OCI-LY7 (cell line): ENCODE data around the gene STARD3. TPM values are rescaled to one million over a fixed set of nuclear protein-coding genes. Genes with fewer than 3 reads are reported as not detected.
A peak's percentile ranks its signal among the peaks of the same experiment; 100 is the strongest.

ENCODE experiments used
- BruUV-seq: library from RNA; stranded (reverse); fragments of 400-500 nt; replicated peaks from 2 replicates; lab custom pipeline; 2021; lab: Mats Ljungman, UMichigan
- CTCF ChIA-PET: fragments of 300-600 bp; sonication (Branson Sonifier 250); formaldehyde crosslinking; loops from one replicate; lab custom pipeline; 2022; ENCODE audit warnings: antibody characterized with exemption; ENCODE audit not compliant: unreplicated experiment; lab: Charles Lee
- POLR2A ChIA-PET: fragments of 300-600 bp; sonication (Branson Sonifier 250); formaldehyde crosslinking; loops from one replicate; lab custom pipeline; 2022; ENCODE audit warnings: antibody characterized with exemption; lab: Charles Lee
- DNase-seq: peaks from one replicate; pipeline ENCODE4 v3.0.0-alpha.2; 2015; ENCODE audit warnings: low spot score
- H2AFZ ChIP-seq: fragments of 200-600 bp; sonication (generic), shearing (Covaris generic); 2 replicates; pipeline ENCODE4 v1.6.1; 2014; ENCODE audit warnings: mild to moderate bottlenecking, antibody characterized with exemption, low read length, moderate library complexity
- H3K27ac ChIP-seq: fragments of 200-600 bp; sonication (generic); 2 replicates; pipeline ENCODE4 v1.5.1; 2014; ENCODE audit warnings: mixed run types, low read depth, mild to moderate bottlenecking, moderate library complexity, low read length, inconsistent platforms; ENCODE audit not compliant: poor library complexity, severe bottlenecking
- H3K36me3 ChIP-seq: fragments of 200-600 bp; sonication (generic); 2 replicates; pipeline ENCODE4 v1.6.1; 2014; ENCODE audit warnings: mild to moderate bottlenecking, antibody characterized with exemption, low read length, moderate library complexity, mixed read lengths; ENCODE audit not compliant: insufficient read depth
- H3K4me1 ChIP-seq: fragments of 200-600 bp; sonication (generic); 2 replicates; pipeline ENCODE4 v1.5.1; 2014; ENCODE audit warnings: mild to moderate bottlenecking, low read length; ENCODE audit not compliant: insufficient read depth, poor library complexity, severe bottlenecking
- H3K4me2 ChIP-seq: fragments of 200-600 bp; sonication (generic); 2 replicates; pipeline ENCODE4 v1.6.1; 2014; ENCODE audit warnings: mild to moderate bottlenecking, low read length
- H3K4me3 ChIP-seq: fragments of 200-600 bp; sonication (generic); 2 replicates; pipeline ENCODE4 v1.5.1; 2014; ENCODE audit warnings: mild to moderate bottlenecking, low read depth, low read length; ENCODE audit not compliant: poor library complexity, severe bottlenecking
- H3K79me2 ChIP-seq: fragments of 200-600 bp; sonication (generic); 2 replicates; pipeline ENCODE4 v1.6.1; 2016; ENCODE audit warnings: low read depth, mild to moderate bottlenecking, low read length, moderate library complexity, mixed read lengths; ENCODE audit not compliant: insufficient read depth
- H3K9me2 ChIP-seq: fragments of 200-600 bp; sonication (generic); 2 replicates; pipeline ENCODE4 v1.6.1; 2016; ENCODE audit warnings: mild to moderate bottlenecking, low read length, mixed read lengths; ENCODE audit not compliant: insufficient read depth
- H3K9me3 ChIP-seq: fragments of 200-600 bp; sonication (generic); 2 replicates; pipeline ENCODE4 v1.6.1; 2014; ENCODE audit warnings: mild to moderate bottlenecking, mixed run types, low read length, mixed read lengths
- H4K20me1 ChIP-seq: fragments of 200-600 bp; sonication (generic); 2 replicates; pipeline ENCODE4 v1.6.1; 2014; ENCODE audit warnings: mild to moderate bottlenecking, antibody characterized with exemption, low read length, moderate library complexity, mixed read lengths; ENCODE audit not compliant: insufficient read depth
- EZH2phosphoT487 ChIP-seq: fragments of 200-600 bp; sonication (generic); IDR thresholded peaks from 2 replicates; pipeline ENCODE4 v1.6.1; 2018; ENCODE audit warnings: low read depth, borderline replicate concordance, mild to moderate bottlenecking, mixed run types, antibody characterized with exemption, low read length, moderate library complexity, mixed read lengths
- intact Hi-C: fragments of 100-400 bp; cut with micrococcal nuclease; formaldehyde crosslinking; loops from one replicate; pipeline ENCODE4 v1.10.0; 2022; ENCODE audit not compliant: unreplicated experiment
- total RNA-seq, 2 experiments: library from RNA; depleted of rRNA in 1 of 2; stranded (reverse); fragments of >200 nt in 1 of 2; shearing (Covaris generic) in 1 of 2; gene quantifications; 2 replicates each; pipeline ENCODE4 v1.2.3, GENCODE V29; 2014 to 2022
- TF ChIP-seq, protein P1 (sequence below): fragments of 200-600 bp; sonication (generic); conservative IDR thresholded peaks from 2 replicates; pipeline ENCODE4 v1.5.1; 2014; ENCODE audit warnings: mild to moderate bottlenecking, antibody characterized with exemption, low read length, moderate library complexity, mixed read lengths

The STARD3 gene
- total RNA-seq, 2 experiments from 2014 or later: 36.5 to 54.2 TPM

DNA sequence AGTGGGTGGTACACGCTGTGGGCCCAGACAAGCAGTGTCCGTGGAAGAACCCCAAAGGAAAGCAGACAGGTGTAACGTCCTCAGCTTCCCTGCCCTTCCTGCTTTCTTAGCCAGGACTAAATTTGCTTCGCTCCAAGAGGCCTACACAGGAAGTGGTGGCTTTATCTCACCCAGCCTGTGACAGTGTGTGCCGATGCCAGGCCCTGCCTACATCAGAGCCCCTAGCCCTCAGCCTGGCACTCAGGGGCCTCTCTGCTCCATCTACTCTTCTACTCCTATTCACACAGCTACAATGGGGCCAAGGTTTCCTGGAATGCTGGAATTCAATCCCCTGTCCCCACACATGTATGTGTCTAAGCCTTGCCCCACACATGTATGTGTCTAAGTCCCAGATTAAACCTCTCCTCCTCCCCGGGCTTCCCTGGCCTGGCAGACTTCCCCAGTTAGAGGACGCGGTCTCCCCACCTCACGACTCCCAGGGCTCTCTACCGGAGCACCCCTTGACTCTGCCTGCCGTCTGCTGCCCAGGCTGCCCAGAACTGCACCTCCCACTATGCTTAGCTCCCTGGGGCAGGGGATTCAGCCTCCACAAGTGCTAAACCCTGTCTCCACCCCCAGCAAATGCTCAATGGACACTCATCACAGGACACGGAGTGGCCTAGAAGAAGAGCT lies 42.7 kb downstream of the STARD3 start:
- Histone ChIP-seq H2AFZ (peak overlapping the region; percentile 11; the same call in 1 of the 2 replicates), H3K9me3 (no peaks in the 10 kb centered on the region), H3K4me1 (peaks cover 33% of the 10 kb centered on the region), H3K27ac (no peak overlapping the region), H4K20me1 (no peaks in the 10 kb centered on the region), H3K36me3 (no peaks in the 10 kb centered on the region), H3K79me2 (no peaks in the 10 kb centered on the region), H3K4me3 (no peak overlapping the region), H3K4me2 (peak overlapping the region; percentile 27), H3K9me2 (no peaks in the 10 kb centered on the region)
- BruUV-seq: no TSS peak
- intact Hi-C loops: no loop called here
- ChIA-PET POLR2A (no interaction called here), CTCF (no interaction called here)
- TF ChIP-seq, protein P1, sequence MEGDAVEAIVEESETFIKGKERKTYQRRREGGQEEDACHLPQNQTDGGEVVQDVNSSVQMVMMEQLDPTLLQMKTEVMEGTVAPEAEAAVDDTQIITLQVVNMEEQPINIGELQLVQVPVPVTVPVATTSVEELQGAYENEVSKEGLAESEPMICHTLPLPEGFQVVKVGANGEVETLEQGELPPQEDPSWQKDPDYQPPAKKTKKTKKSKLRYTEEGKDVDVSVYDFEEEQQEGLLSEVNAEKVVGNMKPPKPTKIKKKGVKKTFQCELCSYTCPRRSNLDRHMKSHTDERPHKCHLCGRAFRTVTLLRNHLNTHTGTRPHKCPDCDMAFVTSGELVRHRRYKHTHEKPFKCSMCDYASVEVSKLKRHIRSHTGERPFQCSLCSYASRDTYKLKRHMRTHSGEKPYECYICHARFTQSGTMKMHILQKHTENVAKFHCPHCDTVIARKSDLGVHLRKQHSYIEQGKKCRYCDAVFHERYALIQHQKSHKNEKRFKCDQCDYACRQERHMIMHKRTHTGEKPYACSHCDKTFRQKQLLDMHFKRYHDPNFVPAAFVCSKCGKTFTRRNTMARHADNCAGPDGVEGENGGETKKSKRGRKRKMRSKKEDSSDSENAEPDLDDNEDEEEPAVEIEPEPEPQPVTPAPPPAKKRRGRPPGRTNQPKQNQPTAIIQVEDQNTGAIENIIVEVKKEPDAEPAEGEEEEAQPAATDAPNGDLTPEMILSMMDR: no peak
- TF ChIP-seq EZH2phosphoT487: no peak
- peak; percentile 27 for DNase-seq

DNA sequence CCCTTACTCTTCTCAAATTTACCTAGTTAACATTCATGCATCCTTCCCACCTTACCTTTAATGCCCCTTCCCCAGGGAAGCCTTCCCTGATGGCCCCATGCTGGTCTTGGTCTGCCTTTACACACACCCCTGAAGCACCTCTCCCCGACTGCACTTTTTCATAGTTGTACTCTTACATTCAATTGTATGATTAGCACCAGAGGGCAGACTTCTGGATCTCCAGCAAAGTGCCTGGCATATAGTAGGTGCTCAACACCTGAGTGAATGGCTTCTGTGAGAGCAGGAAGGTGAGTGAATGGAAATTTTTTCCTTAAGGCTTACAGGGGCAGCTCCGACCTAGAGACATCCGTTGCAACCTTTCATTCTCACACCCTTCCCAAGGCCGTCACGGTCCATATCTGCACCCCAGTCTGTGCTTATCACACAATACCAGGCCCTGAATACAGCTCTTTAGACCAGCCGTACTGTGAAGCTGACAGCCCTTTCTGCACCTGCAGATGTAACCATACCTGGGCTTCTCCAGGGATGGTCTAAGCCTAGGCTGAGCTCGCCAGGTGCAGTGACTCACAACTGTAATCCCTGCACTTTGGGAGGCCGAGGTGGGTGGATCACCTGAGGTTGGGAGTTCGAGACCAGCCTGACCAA lies 46.5 kb downstream of the STARD3 start:
- H2AFZ ChIP-seq: no peak overlapping the region
- CTCF ChIA-PET: interaction anchor here (0.5 kb wide), 1 partner anchor 12 kb away, joined by 3 read pairs; no protein-coding TSS in a partner anchor
- intact Hi-C loops: no loop called here
- TF ChIP-seq, protein P1: no peak
- no peak for TF ChIP-seq EZH2phosphoT487
- POLR2A ChIA-PET: interaction anchor here (1.0 kb wide), 1 partner anchor 70 kb away, joined by 4 read pairs; no protein-coding TSS in a partner anchor
- peaks cover 24% of the 10 kb centered on the region for H3K4me1 ChIP-seq
- H3K9me2 ChIP-seq: no peaks in the 10 kb centered on the region
- H3K9me3 ChIP-seq: no peaks in the 10 kb centered on the region
- H4K20me1 ChIP-seq: no peaks in the 10 kb centered on the region
- H3K4me3 ChIP-seq: no peak overlapping the region
- H3K4me2 ChIP-seq: no peak overlapping the region
- no peak overlapping the region for H3K27ac ChIP-seq
- no peaks in the 10 kb centered on the region for H3K36me3 ChIP-seq
- no TSS peak for BruUV-seq
- no peak for DNase-seq
- 0 out of 2 replicates have a peak, but pooled peaks cover 3% of the 10 kb centered on the region for H3K79me2 ChIP-seq
